ENCODE measurements around the gene ARHGDIA.

DNA sequence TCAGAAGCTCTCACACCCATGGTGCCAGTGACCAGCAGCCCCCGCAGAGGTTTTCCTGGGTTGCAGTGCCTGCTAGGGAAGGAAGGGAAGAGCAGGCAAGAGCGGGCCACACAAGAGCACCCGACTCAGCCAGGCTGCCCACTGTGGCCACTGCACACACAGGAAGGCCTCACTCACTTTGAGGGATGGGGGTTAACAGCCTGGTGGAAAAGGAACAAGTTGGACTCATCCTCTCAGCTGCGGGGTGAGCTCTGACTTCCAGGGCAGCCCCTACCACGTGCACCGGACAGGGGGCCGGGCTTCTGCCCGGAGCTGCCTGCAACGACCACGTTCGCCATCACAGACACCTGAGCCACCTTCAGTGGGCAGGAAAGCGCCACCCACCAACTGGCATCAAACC lies 18.9 kb downstream of the ARHGDIA start:
- TF ChIP-seq, protein P1, sequence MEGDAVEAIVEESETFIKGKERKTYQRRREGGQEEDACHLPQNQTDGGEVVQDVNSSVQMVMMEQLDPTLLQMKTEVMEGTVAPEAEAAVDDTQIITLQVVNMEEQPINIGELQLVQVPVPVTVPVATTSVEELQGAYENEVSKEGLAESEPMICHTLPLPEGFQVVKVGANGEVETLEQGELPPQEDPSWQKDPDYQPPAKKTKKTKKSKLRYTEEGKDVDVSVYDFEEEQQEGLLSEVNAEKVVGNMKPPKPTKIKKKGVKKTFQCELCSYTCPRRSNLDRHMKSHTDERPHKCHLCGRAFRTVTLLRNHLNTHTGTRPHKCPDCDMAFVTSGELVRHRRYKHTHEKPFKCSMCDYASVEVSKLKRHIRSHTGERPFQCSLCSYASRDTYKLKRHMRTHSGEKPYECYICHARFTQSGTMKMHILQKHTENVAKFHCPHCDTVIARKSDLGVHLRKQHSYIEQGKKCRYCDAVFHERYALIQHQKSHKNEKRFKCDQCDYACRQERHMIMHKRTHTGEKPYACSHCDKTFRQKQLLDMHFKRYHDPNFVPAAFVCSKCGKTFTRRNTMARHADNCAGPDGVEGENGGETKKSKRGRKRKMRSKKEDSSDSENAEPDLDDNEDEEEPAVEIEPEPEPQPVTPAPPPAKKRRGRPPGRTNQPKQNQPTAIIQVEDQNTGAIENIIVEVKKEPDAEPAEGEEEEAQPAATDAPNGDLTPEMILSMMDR (IDR thresholded peaks at IDR 0.05): no peak
- TF ChIP-seq POLR2A (IDR thresholded peaks at IDR 0.05): no peak
